Hair follicular keratinocyte (primary cell): ENCODE results near the gene IDUA. TPM values are rescaled to one million over a fixed set of nuclear protein-coding genes. Genes with fewer than 3 reads are reported as not detected.

ENCODE experiments used
- total RNA-seq: library from RNA; depleted of rRNA; stranded (reverse); fragments of >200 nt; gene quantifications from 2 replicates; pipeline ENCODE4 v1.2.3, GENCODE V29; 2015

Gene IDUA
- total RNA-seq, result 1.5 and 5.9 TPM in 2 replicates

GRCh38 chr4:986879-987623 is at the start of gene IDUA:
TSS of gene IDUA (plus strand) at chr4:987044. CDS start at chr4:987085, 41 bp downstream.

GRCh38 chr4:973431-974397 is 13.1 kb upstream of the IDUA start, which contains the start of gene DGKQ:
TSS of gene DGKQ (minus strand) at chr4:973569. CDS start at chr4:973482, 87 bp downstream.

GRCh38 chr4:993111-994029 is 6.5 kb downstream of the IDUA start, which contains the start of gene SLC26A1:
TSS of gene SLC26A1 (minus strand) at chr4:993404. CDS start at chr4:991703, 1,701 bp downstream.

GRCh38 chr4:1011022-1011665 is 24.3 kb downstream of the IDUA start, which contains the start of gene FGFRL1:
TSS of gene FGFRL1 (plus strand) at chr4:1011626. CDS start at chr4:1012486, 860 bp downstream.

Other genes with a start within 250 kb of the IDUA start
- 0.23 TPM in 1 of 2 replicates, not detected in the other for gene CPLX1, start 160.9 kb upstream of the IDUA start, total RNA-seq
- 89.1 and 104 TPM in 2 replicates for gene GAK, start 54.7 kb upstream of the IDUA start, total RNA-seq
- gene TMEM175, start 54.6 kb upstream of the IDUA start, total RNA-seq, result 13.2 and 21.5 TPM in 2 replicates
- gene DGKQ, start 13.5 kb upstream of the IDUA start, total RNA-seq, result 11.8 and 14.7 TPM in 2 replicates
- not detected in 2 replicates for gene SLC26A1, start 6.4 kb downstream of the IDUA start, total RNA-seq
- 11.8 and 13.7 TPM in 2 replicates for gene FGFRL1, start 24.6 kb downstream of the IDUA start, total RNA-seq
- 1.2 TPM in 1 of 2 replicates, not detected in the other for gene RNF212, start 126.5 kb downstream of the IDUA start, total RNA-seq
- gene SPON2, start 185.5 kb downstream of the IDUA start, total RNA-seq, result 0.08 and 4.7 TPM in 2 replicates